Femur (tissue), 1 donor: ENCODE measurements around the gene DDX19B.
"Not testable (repeated sequence)": the region's sequence is repeated elsewhere in the genome, so short reads cannot be mapped to it uniquely, and the experiment has no call there.

Experiments used
- DNase-seq: peaks from one replicate; pipeline ENCODE4 v3.0.0-alpha.2; 2017

DDX19B gene

DNA sequence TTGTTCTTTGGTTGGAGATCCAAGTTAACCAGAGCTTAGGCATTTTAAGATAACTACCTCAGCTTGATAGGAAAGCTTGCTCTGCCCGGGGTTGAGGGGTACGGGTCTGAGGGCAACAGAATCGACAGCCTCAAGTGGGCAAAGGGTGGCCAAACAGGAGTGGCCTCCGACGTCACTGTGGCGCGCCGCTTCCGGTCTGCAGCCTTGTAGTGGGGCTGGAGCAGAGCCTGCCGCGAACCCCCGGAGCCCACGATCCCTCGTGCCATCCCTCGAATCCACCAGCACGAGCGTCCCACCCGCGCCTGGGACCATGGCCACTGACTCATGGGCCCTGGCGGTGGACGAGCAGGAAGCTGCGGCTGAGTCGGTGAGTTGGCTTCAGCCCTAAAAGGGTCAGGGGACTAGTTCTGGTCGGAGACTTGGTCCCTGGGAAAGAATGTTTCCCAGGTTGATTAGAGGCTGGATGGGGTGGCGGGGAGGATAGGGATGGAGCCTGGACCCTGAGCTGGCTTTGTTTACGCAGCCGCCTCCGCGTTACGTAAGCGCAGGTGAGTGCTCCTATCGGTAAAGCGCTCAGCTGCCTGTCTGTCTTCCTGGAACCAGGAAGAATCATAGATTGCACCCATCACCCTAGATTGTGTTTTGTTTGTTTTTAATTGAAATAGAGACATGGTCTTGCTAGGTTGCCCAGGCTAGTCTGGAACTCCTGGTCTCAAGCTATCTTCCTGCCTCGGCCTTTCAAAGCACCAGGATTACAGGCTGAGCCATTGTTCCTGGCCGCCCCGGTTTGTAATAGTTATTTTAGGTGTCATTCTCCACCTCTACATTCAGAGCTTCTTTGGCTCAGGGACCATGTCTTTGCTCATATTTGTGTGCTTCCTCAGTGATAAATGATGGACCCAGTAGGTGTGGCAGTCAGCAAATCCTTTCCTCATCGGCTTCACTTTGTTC, at the start of gene DDX19B:
Gene DDX19B (plus strand): TSS at position 199 of the 951 bp plus-strand sequence. CDS start 112 bp downstream, at position 311.
- DNase-seq, result peak; percentile 89

DNA sequence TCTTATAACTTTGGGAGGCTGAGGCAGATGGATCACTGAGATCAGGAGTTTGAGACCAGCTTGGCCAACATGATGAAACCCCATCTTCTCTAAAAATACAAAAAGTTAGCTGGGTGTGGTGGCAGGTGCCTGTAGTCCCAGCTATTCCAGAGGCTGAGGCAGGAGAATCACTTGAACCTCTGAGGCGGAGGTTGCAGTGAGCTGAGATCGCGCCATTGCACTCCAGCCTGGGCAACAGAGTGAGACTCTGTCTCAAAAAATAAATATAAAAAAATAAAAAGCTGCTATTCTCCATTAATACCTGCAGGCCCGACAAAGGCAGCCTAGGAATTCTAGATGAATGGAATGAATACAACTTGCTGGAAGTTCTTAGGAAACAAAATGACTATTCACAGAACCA, 49.3 kb upstream of the DDX19B start:
- DNase-seq, result not testable (repeated sequence)

DNA sequence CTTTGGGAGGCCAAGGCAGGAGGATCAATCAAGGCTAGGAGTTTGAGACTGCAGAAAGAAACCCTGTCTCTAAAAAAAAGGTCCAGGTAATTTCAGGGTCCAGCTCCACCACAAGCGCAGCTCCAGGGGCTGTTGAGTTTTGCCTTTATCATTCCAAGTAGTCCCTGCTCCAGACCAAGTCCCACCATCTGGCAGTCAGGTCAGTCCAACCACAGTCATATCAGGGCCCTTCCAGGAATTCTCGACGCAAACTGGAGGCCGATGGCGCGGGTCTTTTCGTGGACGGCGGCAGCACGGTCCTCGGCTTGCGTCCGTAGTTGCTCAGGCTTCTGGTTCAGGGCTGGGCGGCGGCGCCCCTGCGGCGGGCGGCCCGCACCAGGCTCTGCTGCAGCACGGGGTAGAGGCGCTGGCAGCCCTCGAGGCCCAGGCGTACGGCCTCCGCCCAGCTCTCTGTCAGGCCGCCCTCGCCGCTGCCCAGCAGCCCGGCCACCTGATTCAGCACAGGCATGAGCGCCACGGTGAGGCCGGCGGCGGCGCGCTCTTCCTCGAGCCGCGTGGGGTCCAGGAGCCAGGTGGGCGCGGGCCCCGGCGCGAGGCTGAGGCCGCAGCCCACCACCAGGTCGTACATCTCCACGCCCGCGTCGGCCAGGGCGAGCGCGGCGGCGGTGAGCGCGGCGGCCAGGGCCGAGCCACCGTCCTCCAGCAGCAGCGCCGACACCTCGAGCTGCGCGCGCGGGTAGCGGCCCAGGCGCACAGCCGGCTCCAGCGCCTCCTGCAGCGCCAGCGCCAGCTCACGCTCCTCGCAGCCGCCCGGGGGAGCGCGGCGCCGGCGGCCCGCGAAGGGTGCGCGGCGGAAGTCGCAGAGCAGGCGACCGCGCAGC, 48.0 kb upstream of the DDX19B start:
- DNase-seq, result peak; percentile 36

DNA sequence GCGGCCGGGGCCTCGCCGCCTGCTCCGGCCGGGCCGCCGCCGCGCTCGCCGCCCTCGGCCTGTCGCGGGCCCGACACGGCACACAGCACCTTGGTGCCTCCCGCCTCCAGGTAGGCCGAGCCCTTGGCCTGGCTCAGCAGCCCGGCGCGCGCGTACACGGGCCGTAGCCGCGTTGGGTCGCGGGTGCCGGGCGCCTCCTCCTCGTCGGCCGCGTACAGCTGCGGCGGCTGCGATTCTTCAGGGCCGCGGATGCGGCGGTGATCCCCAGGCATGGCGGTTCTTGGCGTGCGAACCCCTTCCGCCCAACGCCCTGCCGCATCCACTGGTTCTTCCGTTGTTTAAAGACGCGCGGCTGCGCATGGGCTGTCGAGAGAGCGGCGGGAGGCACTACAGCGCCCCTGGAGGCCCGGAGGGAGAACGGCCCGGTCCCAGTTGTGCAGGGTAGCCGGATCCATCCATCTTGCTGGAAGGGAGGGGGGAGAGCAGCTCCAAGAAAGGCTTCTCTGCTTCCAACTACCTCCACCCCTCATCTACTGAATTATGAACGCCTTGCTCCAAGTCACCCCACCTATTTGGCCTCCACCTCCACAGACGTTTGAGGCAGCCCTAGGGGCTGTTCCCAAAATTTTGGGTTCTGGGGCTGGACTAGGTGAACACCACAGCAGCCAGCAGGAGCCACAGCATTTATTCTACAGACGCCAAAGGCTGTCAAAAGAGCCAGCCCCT, 47.2 kb upstream of the DDX19B start, which contains the start of gene EXOSC6:
Gene EXOSC6 (minus strand): TSS at position 312 of the 726 bp plus-strand sequence. CDS start 40 bp downstream, at position 272.
- DNase-seq, result peak; percentile 96

DNA sequence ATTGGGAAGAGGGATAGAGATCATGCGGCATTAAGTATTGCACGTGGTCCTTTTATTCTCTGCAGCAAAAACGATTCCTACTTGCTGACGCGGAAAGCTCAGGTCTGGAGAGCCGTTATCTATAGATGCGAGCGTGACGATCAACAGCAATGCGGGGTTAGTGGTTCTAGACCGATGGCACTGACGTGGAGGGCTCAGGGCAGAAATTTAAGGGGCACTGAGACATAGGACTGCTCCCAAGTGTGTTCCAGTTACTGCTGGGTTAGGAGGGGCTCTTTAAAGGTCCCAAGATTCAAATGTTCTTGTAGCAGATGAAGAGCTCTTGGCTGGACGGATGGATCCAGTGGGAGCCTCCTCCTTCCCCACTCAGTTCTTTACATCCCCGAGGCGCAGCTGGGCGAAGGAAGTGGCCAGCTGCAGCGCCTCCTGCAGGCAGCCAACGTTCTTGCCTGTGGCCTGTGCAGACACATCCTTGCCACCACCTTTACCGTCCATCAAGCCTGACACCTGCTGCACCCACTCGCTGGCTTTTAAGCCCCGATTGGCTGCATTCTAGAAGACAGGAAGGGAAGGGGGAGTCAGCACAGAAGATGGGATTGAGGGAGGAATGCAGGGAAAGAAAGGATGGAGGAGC, 46.5 kb upstream of the DDX19B start:
- DNase-seq, result peak; percentile 29

DNA sequence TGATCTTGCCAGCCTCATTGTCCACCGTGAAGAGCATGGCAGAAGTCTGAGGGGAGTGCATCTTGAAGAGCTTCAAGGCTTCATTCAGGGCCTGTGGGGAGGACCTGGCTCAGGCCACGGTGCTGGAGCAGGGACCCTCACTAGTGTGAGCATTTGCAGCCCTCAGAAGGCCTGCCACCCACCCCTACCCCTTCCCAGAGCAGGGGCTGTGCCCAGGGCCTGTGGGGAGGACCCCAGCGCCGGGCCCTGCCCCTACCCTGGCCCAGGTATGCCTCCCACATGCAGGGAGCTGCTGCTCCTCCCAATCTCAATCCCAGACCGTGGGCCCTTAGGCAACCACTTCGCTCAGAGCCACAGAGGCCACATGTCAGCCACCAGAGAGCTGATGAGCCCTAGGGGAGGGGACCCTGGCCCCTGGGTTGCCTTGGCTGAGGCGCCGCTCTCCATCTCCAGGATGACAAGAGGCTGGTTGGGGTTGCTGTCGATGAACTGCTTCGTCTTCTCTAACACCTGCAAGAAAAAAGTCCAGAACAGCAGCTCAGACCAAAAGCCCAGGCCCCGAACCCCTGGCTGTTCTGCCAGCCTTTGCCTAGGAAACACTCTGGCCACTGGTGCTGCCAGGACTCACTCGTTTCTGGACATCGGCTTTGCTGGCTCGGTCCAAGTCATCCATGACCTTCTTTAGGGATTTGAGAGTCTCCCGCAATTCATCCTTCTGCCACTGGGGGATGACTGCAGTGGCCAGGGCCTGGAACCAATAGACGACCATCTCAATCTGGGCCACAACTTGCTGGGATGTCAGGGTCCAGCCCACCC, 45.5 kb upstream of the DDX19B start:
- DNase-seq, result peak; percentile 43

DNA sequence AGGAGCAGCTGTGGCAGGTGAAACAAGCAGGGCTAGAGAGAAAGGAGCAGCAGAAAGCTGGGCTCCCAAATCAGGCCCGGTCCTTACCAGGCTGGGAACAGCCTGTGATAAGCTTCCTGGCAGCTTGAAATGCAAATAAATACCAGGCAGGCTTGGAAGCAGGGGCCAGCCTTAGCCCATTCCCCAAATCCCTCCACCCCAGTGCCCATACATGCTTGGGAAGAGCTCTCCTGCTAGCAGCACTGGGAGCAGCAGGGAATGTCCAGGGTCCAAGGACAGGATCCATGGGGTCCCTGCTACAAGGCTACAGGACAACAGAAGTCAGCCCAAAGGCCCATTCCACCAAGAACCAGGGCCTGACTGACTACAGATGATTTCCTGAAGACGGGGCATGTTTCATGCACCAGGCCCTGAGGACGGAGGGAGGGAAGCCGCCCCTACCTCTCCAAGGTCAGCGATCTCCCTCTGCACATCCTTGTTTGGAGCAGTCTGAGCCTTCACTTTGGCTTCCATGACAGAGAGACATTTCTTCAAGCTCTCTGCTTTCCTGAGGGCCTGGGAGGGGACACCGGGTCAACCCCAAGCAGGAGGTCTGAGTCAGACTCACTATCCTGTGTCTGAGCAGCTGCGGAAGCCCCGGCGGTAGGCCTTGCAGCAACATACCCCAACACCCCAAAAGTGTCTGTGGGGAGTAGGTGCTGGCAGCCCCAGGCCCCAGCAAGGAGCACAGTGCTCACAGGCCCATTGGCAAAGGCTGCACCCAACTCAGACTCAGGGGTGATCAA, 44.6 kb upstream of the DDX19B start:
- no peak for DNase-seq

DNA sequence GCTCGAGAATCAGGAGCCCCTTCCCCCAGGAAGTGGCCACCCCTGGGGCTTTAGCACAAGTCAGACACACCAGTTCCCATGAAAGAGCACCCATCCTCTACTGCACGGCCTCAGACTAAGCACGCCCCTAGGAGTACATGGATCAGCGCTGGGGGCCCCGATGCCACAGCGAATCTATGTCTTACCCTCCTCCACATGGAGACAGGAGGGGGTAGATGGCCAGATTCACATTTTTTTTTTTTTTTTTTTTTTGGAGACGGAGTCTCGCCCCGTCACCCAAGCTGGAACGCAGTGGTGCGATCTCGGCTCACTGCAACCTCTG, 44.1 kb upstream of the DDX19B start:
- DNase-seq, result no peak

DNA sequence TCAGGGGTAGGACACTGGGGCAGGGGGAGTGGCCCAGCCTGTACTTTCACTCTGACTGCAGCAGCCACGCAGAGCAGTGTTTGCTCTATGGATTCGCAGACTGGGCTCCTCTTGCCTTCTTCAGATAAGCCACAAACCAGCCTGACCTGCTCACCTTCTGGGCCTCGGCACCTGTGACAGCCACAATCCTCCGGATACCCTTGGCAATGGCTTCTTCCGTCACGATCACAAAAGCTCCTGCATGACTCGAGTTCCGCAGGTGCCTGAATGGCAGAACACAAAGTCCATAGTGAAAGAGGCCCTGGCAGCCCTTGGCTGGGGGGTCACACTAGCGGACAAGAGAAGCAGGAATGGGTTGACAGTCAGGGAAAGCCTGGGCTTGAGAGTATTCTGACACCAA, 43.4 kb upstream of the DDX19B start:
- DNase-seq, result no peak

DNA sequence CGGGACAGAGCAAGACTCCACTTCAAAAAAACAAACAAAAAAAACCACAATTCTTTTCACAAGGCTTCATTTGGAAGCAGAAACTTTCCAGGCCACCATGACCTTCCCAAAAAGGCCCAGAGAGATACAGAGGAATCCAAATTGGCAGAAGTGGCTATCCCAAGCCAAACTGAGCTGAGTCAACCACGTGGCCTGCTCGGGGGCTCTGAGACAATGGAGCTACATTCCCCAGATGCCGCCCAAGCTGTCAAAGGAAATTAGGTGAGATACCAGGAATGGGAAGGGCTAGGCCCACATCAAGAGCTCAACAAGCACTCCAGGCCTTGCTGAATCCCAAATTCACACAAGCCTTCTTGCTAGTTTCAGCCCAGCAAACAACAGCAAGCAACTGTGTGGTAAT, 41.6 kb upstream of the DDX19B start:
- no peak for DNase-seq

DNA sequence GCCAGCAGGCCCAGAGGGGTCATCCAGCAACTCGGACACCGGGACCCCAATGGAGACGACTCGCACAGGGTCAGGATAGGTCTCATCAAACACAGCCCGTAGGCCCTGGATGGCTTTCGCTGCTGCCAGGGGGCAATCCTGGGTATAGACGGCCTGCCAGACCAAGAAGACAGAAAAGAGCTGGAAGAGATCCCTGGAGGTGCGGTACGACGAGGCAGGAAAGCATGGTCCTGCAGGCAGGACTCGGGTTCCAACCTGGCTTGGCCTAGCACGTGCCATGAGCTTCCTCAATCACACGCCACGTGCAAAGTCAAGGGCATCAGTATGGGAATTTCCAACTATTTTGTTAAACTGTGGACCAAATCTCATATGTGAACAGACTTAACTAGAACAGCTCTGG, 40.9 kb upstream of the DDX19B start:
- DNase-seq, result no peak

DNA sequence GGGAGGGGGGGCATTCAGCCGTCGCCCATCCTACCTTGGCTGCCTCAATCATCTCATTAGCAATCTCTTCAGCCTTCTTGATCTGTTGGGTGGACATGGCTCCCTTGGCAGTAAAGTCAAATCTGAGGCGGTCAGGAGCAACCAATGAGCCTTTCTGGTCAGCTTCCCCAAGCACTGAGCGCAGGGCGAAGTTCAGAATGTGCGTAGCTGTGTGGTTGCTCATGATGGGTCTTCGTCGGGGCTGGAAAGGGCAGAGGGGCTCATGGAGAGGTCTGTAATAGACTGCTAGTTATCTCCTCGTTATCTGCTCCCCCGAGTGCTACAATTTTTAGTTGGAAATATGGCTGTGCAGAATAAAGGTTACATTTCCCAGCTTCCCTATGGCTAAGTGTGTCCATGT, 40.0 kb upstream of the DDX19B start:
- DNase-seq, result no peak

DNA sequence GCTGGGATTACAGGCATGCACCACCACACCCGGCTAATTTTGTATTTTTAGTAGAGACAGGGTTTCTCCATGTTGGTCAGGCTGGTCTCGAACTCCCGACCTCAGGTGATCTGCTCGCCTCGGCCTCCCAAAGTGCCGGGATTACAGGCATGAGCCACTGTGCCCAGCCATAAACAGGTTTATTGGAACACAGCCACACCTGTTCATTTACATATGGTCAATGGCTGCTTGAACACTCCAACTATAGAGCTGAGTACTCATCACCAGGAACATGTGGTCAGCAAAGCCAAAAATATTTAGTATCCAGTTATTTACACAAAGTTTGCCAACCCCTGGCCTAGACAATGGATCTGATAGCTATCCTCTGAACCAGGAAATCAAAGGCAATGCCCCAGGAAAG, 39.1 kb upstream of the DDX19B start:
- not testable (repeated sequence) for DNase-seq

DNA sequence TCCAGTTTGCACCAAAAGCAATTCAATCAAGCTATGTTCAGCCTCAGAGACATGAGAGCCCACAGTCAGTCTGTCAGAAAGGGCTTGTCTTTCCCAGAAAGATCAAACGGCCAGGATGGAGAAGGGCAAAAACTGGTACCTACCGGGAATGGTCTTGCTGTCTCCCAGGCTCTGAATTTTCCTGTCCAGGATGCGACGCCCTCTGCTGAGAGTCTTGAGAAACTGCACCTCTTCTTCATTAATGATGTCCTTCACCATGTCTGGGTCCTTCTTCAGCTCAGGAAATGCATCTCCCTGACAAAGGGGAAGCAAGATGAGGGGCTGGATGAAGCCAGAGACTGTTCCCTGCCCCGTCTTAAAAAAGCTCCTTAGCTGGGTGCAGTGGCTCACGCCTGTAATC, 31.5 kb upstream of the DDX19B start:
- no peak for DNase-seq

DNA sequence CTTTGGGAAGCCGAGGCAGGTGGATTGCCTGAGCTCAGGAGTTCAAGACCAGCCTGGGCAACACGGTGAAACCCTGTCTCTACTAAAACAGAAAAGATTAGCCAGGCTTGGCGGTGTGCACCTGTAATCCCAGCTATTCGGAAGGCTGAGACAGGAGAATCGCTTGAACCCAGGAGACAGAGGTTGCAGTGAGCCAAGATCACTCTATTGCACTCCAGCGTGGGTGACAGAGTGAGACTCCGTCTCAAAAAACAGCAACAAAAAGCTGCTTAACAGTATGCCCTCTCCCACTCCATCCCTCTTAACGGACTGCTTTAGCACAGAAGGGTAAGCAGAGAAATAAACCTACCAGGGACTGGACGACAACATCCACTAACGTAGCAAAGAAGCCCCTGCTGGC, 31.1 kb upstream of the DDX19B start:
- not testable (repeated sequence) for DNase-seq

DNA sequence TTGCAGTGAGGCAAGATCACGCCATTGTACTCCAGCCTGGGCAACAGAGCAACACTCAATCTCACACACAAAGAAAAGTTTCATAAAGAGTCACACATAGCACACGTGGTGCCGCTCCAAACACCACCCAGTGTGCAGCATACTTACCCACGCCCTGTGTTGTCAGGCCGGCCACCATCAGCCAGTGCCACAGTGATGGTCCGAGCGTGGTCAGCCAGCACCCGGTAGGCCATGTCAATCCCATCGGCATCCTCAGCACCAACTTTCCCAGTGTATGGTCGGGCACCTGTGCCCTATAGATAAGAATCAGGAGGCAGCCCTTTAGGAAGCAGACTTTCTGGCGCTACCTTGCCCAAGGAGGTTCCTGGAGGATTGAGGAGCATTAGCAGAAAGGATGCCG, 29.5 kb upstream of the DDX19B start:
- no peak for DNase-seq

DNA sequence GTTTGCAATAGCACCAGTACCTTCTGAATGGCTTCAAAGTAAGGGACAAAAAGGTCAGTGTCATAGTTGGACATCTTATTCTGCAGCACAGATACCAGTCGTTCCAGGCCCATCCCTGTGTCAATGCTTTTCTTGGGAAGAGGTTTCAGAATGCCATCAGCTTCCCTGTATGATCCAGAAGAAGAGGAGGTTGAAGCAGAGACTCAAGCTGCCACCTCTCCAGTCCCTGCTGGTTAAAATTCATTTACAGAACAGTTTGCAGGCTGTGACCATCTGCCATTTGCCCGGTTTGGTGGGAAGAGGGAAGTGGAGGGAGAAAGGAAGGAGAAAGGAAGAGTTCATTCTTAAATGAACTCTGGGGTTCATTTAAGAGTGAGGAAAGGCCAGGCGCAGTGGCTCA, 28.8 kb upstream of the DDX19B start:
- DNase-seq, result no peak

DNA sequence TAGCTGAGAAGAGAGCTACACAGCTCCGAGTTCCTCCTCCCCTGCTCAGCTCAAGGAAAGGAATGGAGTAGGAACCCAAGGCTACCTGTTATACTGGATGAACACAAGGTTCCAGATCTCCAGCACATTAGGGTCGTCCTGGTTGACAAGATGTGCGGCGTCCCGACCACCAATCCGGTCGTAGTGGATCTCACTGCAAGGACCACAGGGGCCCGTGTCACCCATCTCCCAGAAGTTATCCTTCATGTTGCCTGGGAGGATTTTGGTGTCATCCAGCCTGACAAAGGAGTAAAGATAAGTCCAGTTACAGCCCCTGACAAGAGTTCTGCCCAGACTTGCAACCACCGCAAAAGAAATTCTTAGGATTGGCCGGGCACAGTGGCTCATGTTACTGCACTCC, 27.3 kb upstream of the DDX19B start:
- DNase-seq, result no peak

DNA sequence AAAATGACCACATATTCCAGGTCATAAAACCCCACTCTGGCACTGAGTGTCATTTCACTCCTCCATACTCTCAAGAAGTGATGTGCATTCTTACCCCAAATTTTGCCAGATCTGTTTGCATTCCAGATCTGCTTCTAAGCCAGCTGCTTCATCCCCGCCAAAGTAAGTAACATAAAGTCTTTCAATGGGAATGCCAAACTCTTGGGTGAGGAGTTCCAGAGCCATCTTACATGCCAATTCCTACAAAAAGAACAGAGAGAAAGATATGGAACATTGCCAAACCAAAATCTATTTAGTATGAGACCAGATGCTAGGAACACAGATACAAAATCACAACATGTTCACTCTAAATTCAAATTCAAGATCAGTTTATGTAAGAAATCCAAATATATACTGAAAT, 22.6 kb upstream of the DDX19B start:
- no peak for DNase-seq

DNA sequence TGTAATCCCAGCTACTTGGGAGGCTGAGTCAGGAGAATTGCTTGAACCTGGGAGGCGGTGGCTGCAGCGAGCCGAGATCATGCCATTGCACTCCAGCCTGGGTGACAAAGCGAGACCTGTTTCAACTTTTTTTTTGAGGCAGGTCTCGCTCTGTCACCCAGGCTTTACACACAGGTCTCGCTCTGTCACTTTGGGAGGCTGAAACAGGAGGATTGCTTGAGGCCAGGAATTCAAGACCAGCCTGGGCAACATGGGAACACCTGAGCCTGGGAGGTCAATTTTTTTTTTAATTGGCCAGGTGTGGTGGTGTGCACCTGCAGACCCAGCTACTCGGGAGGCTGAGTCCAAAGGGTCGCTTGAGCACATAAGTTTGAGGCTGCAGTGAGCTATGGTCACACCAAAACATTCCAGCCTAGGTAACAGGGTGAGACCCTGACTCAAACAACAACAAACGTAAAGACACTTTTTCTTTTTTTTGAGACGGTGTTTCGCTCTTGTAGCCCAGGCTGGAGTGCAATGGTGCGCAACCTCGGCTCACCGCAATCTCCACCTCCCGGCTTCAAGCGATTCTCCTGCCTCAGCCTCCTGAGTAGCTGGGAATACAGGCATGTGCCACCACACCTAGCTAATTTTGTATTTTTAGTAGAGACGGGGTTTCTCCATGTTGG, 11.5 kb upstream of the DDX19B start:
- not testable (repeated sequence) for DNase-seq
